ENCODE measurements around the gene MAN2A1. TPM values are rescaled to one million over a fixed set of nuclear protein-coding genes. Genes with fewer than 3 reads are reported as not detected.

The MAN2A1 gene
- total RNA-seq, 1 donor from 2014 or later, result 85.0 TPM

DNA sequence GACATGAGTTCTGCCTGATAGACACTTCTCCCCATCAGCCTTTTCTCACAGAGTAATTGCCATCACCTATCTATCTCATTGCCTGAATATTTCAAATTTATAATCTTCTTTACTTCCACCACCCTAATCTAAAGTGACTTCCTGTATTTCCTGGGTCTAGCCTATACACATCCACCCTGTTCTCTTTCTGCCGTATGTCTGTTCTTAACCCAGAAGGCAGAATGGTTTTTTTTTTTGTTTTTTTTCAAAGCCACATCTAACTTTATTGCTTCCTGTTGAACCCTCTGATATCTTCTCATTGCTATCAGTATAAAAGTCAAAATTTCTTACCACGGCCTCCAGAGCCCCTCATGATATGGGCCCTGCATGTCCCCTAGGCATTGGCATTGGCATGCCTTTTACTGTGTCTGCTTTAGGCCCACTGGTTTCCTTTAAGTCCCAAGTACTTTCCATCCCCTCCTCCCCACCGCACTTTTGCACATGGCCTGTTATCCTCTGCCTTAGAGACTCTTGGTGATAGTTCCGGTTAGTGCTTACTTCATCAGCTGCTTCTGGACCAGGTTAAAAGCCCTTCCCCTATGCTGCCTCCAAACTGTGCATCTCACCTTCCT is 159.9 kb downstream of the MAN2A1 start:
- TF ChIP-seq, protein P1, sequence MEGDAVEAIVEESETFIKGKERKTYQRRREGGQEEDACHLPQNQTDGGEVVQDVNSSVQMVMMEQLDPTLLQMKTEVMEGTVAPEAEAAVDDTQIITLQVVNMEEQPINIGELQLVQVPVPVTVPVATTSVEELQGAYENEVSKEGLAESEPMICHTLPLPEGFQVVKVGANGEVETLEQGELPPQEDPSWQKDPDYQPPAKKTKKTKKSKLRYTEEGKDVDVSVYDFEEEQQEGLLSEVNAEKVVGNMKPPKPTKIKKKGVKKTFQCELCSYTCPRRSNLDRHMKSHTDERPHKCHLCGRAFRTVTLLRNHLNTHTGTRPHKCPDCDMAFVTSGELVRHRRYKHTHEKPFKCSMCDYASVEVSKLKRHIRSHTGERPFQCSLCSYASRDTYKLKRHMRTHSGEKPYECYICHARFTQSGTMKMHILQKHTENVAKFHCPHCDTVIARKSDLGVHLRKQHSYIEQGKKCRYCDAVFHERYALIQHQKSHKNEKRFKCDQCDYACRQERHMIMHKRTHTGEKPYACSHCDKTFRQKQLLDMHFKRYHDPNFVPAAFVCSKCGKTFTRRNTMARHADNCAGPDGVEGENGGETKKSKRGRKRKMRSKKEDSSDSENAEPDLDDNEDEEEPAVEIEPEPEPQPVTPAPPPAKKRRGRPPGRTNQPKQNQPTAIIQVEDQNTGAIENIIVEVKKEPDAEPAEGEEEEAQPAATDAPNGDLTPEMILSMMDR (IDR thresholded peaks at IDR 0.05; ENCODE audit: insufficient read depth, low read length, severe bottlenecking), result no peak
- Histone ChIP-seq H3K27me3 (ENCODE audit: control insufficient read depth, insufficient read depth, low read length) (no peaks in the 10 kb centered on the region), H3K4me3 (ENCODE audit: low read depth, low read length) (no peak overlapping the region), H3K36me3 (ENCODE audit: control insufficient read depth, insufficient read depth, low read length) (peaks cover 3% of the 10 kb centered on the region)
- FAIRE-seq (no peak), DNase-seq (ENCODE audit: low read depth) (no peak)

DNA sequence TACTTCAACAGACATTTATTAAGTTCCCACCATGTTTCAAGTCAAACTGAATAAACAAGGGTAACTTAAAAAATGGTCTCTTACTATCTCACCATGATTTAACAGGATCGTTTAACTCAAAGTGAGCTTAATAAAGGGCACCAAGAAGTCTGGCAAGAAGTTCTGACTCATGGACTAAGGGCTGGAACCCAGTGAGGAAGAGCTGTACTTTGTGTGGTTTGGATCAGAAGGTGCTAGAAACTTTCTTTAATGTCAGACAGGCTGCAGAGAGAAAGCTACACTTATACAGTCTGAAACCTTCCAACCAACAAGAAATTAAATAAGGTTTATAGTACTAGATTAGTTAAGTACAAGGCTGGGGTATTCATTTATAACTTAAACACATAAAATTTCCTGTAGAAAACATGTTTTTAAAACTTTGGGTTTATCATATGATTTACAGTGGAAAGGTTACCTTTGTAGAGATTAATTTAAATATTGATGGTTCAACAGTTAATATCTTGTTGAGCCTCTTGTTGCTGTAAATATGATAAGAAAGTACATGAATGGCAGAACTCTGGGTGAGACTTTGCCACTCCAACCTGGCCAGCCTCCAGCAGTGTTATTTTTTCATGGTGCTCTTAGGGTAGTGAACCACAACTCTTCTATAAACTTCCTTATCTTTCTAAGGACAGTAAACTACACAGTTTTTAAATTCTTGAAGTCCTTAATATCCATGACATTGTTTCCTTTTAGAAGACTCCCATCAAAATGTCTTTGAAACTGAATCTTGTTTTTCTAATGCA is 162.8 kb downstream of the MAN2A1 start:
- TF ChIP-seq, protein P1 (IDR thresholded peaks at IDR 0.05; ENCODE audit: insufficient read depth, low read length, severe bottlenecking), result no peak
- Histone ChIP-seq H3K36me3 (ENCODE audit: control insufficient read depth, insufficient read depth, low read length) (peaks cover 3% of the 10 kb centered on the region), H3K4me3 (ENCODE audit: low read depth, low read length) (no peak overlapping the region), H3K27me3 (ENCODE audit: control insufficient read depth, insufficient read depth, low read length) (no peaks in the 10 kb centered on the region)
- DNase-seq (ENCODE audit: low read depth) (no peak), FAIRE-seq (no peak)

DNA sequence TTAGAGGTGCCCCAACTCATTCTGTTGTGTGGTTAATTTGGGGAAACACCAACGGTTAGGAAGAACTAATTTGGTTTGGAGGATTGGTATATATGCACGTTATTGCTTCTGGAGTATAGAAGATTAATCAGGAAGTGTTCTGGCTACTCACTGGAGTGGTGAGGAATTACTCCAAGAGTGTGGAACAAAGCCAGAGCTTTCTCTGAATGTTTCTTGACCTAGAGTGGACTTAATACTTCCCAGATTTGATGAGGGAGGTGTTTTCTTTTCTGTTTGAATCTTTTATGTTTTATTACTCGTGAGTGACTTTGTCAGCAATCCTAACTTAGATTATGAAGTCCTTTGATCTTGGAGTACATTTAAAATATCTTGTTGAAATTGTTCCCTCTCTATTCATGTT is 163.7 kb downstream of the MAN2A1 start:
- no peak for FAIRE-seq
- TF ChIP-seq, protein P1 (IDR thresholded peaks at IDR 0.05; ENCODE audit: insufficient read depth, low read length, severe bottlenecking), result no peak
- Histone ChIP-seq H3K27me3 (ENCODE audit: control insufficient read depth, insufficient read depth, low read length) (no peaks in the 10 kb centered on the region), H3K36me3 (ENCODE audit: control insufficient read depth, insufficient read depth, low read length) (peaks cover 3% of the 10 kb centered on the region), H3K4me3 (ENCODE audit: low read depth, low read length) (no peak overlapping the region)
- DNase-seq (ENCODE audit: low read depth), result no peak

DNA sequence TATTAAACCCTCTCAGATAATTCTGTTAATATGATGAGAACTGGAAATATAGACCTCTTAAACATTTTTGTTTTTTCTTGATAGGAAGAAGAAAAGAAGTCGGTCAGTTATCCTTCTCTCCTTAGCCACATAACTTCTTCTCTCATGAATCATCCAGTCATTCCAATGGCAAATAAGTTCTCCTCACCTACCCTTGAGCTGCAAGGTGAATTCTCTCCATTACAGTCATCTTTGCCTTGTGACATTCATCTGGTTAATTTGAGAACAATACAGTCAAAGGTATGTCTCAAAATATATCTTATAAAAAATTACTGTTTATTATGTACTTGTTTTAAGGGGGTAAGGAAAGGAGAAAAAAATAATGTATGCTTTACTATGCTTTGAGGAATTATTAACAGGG is 165.3 kb downstream of the MAN2A1 start:
- peaks cover 3% of the 10 kb centered on the region for H3K36me3 ChIP-seq (ENCODE audit: control insufficient read depth, insufficient read depth, low read length)
- FAIRE-seq (no peak), DNase-seq (ENCODE audit: low read depth) (peak; percentile 20)

DNA sequence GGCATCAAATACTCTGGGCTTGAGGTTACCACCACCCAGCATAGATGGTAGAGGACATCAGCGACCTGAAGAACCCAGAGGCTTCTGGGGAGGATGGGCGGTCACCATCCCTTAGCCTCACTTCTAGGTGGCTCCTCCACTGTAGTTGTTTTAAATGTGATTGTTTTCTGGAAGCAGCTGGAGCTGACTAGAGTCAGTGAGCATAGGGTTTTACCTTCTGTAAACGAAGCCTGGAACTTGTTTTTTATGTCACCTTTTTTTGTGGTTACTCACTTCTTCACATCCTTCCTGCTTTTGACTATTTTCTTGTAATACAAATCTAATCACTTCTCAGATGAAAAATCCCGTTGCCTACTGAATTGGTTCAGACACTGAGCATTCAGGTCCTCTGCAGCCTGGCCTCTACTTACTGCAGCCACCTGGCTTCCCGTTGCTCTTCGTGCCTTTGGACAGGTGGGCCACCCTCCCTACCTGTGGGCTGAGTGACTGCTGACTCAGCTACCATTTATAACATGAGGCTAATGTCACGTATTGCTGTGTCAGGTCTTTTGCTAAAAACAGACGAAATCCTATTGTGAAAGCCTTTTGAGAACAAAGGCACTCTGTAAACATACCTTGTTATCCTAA is 167.8 kb downstream of the MAN2A1 start:
- FAIRE-seq (peak; percentile 23), DNase-seq (ENCODE audit: low read depth) (peak; percentile 15)
- H3K27me3 ChIP-seq (ENCODE audit: control insufficient read depth, insufficient read depth, low read length), result no peaks in the 10 kb centered on the region
- no peaks in the 10 kb centered on the region for H3K36me3 ChIP-seq (ENCODE audit: control insufficient read depth, insufficient read depth, low read length)
- no peak overlapping the region for H3K4me3 ChIP-seq (ENCODE audit: low read depth, low read length)
- TF ChIP-seq, protein P1 (IDR thresholded peaks at IDR 0.05; ENCODE audit: insufficient read depth, low read length, severe bottlenecking), result no peak

More for the DNA sequence above, 165.3 kb downstream of the MAN2A1 start:
- Histone ChIP-seq H3K27me3 (ENCODE audit: control insufficient read depth, insufficient read depth, low read length) (no peaks in the 10 kb centered on the region), H3K4me3 (ENCODE audit: low read depth, low read length) (no peak overlapping the region)
- TF ChIP-seq, protein P1 (IDR thresholded peaks at IDR 0.05; ENCODE audit: insufficient read depth, low read length, severe bottlenecking), result no peak

Data from bronchial epithelial cell (primary cell).